HUES6 (cell line): ENCODE measurements around the gene KLHL26.
A peak's percentile ranks its signal among the peaks of the same experiment; 100 is the strongest.

Source experiments
- H3K27ac ChIP-seq: 2 replicates; pipeline ENCODE4 v1.7.0; 2013; ENCODE audit warnings: low read depth, mild to moderate bottlenecking, low read length, inconsistent platforms
- H3K27me3 ChIP-seq: 2 replicates; pipeline ENCODE4 v1.6.1; 2013; ENCODE audit warnings: low read length; ENCODE audit not compliant: control insufficient read depth, insufficient read depth
- H3K36me3 ChIP-seq: 2 replicates; pipeline ENCODE4 v1.6.1; 2013; ENCODE audit warnings: low read length; ENCODE audit not compliant: control insufficient read depth, insufficient read depth
- H3K4me1 ChIP-seq: 2 replicates; pipeline ENCODE4 v1.6.1; 2013; ENCODE audit warnings: low read length; ENCODE audit not compliant: control insufficient read depth, insufficient read depth
- H3K4me3 ChIP-seq: 2 replicates; pipeline ENCODE4 v1.5.1; 2013; ENCODE audit warnings: low read depth, low read length
- H3K9ac ChIP-seq: one replicate; pipeline ENCODE4 v1.6.1; 2013; ENCODE audit warnings: mild to moderate bottlenecking, low read length
- H3K9me3 ChIP-seq: 2 replicates; pipeline ENCODE4 v1.6.1; 2013; ENCODE audit warnings: low read depth, low read length; ENCODE audit not compliant: control insufficient read depth, insufficient read depth

KLHL26 gene

GRCh38 chr19:18603958-18604819, 32.6 kb upstream of the KLHL26 start:
- Histone ChIP-seq H3K36me3 (no peaks in the 10 kb centered on the region), H3K4me3 (peak overlapping the region; percentile 43), H3K4me1 (peaks cover 35% of the 10 kb centered on the region), H3K9me3 (no peaks in the 10 kb centered on the region), H3K27me3 (peaks cover 89% of the 10 kb centered on the region), H3K27ac (no peak overlapping the region), H3K9ac (no peak overlapping the region)

- Histone ChIP-seq H3K4me1 (peaks cover 41% of the 10 kb centered on the region), H3K27me3 (peaks cover 89% of the 10 kb centered on the region), H3K27ac (no peak overlapping the region), H3K4me3 (no peak overlapping the region), H3K9me3 (no peaks in the 10 kb centered on the region), H3K9ac (no peak overlapping the region), H3K36me3 (no peaks in the 10 kb centered on the region)
These were observed 32.0 kb upstream of the KLHL26 start for GRCh38 chr19:18604820-18605159.

GRCh38 chr19:18605196-18605545, 31.7 kb upstream of the KLHL26 start:
- Histone ChIP-seq H3K27me3 (peaks cover 90% of the 10 kb centered on the region), H3K9ac (peak overlapping the region; percentile 43), H3K9me3 (no peaks in the 10 kb centered on the region), H3K4me1 (peaks cover 45% of the 10 kb centered on the region), H3K36me3 (no peaks in the 10 kb centered on the region), H3K4me3 (peak overlapping the region; percentile 37), H3K27ac (no peak overlapping the region)

GRCh38 chr19:18605546-18606280, 31.1 kb upstream of the KLHL26 start:
- no peaks in the 10 kb centered on the region for H3K9me3 ChIP-seq
- peak overlapping the region; percentile 37 for H3K4me3 ChIP-seq
- H3K4me1 ChIP-seq = peaks cover 48% of the 10 kb centered on the region
- peaks cover 95% of the 10 kb centered on the region for H3K27me3 ChIP-seq
- H3K9ac ChIP-seq = peak overlapping the region; percentile 43
- H3K36me3 ChIP-seq = no peaks in the 10 kb centered on the region
- H3K27ac ChIP-seq = no peak overlapping the region

- H3K27me3 ChIP-seq = peaks cover 95% of the 10 kb centered on the region
- H3K4me3 ChIP-seq = peak within 1 kb of the TSS; percentile 52
- peaks cover 54% of the 10 kb centered on the region for H3K4me1 ChIP-seq
- no peaks in the 10 kb centered on the region for H3K9me3 ChIP-seq
- no peaks in the 10 kb centered on the region for H3K36me3 ChIP-seq
- H3K27ac ChIP-seq = no peak within 1 kb of the TSS
- H3K9ac ChIP-seq = peak within 1 kb of the TSS; percentile 43
These were observed 30.3 kb upstream of the KLHL26 start, which contains the start of gene CRLF1 for GRCh38 chr19:18606281-18607225. Gene CRLF1 (minus strand): TSS chr19:18606799. CDS start chr19:18606656, 143 bp downstream.

GRCh38 chr19:18607226-18608101, 29.4 kb upstream of the KLHL26 start:
- no peak overlapping the region for H3K9ac ChIP-seq
- H3K4me1 ChIP-seq = peaks cover 61% of the 10 kb centered on the region
- no peaks in the 10 kb centered on the region for H3K36me3 ChIP-seq
- peak overlapping the region; percentile 52 for H3K4me3 ChIP-seq
- no peak overlapping the region for H3K27ac ChIP-seq
- H3K9me3 ChIP-seq = no peaks in the 10 kb centered on the region
- H3K27me3 ChIP-seq = peaks cover 95% of the 10 kb centered on the region

- H3K9ac ChIP-seq = no peak overlapping the region
- no peak overlapping the region for H3K27ac ChIP-seq
- H3K27me3 ChIP-seq = peaks cover 95% of the 10 kb centered on the region
- no peaks in the 10 kb centered on the region for H3K36me3 ChIP-seq
- peak overlapping the region; percentile 52 for H3K4me3 ChIP-seq
- no peaks in the 10 kb centered on the region for H3K9me3 ChIP-seq
- peaks cover 62% of the 10 kb centered on the region for H3K4me1 ChIP-seq
These were observed 28.6 kb upstream of the KLHL26 start for GRCh38 chr19:18608102-18608804.

- no peaks in the 10 kb centered on the region for H3K36me3 ChIP-seq
- H3K27ac ChIP-seq = no peak overlapping the region
- H3K27me3 ChIP-seq = peaks cover 95% of the 10 kb centered on the region
- no peak overlapping the region for H3K9ac ChIP-seq
- H3K9me3 ChIP-seq = no peaks in the 10 kb centered on the region
- peaks cover 67% of the 10 kb centered on the region for H3K4me1 ChIP-seq
- H3K4me3 ChIP-seq = no peak overlapping the region
These were observed 27.8 kb upstream of the KLHL26 start for GRCh38 chr19:18608805-18609716.

GRCh38 chr19:18609717-18610051, 27.1 kb upstream of the KLHL26 start:
- H3K9me3 ChIP-seq = no peaks in the 10 kb centered on the region
- H3K27me3 ChIP-seq = peaks cover 95% of the 10 kb centered on the region
- no peak overlapping the region for H3K27ac ChIP-seq
- H3K9ac ChIP-seq = no peak overlapping the region
- H3K36me3 ChIP-seq = no peaks in the 10 kb centered on the region
- H3K4me3 ChIP-seq = no peak overlapping the region
- peaks cover 64% of the 10 kb centered on the region for H3K4me1 ChIP-seq
